HG03521 (cell line): ENCODE results near the gene ACIN1.
A peak's percentile ranks its signal among the peaks of the same experiment; 100 is the strongest.

Experiments used
- ATAC-seq: cut with Tn5 transposase; IDR thresholded peaks from one replicate; pipeline ENCODE4 v1.9.1; 2021; ENCODE audit warnings: mild to moderate bottlenecking, moderate library complexity; ENCODE audit not compliant: unreplicated experiment

ACIN1 gene

DNA sequence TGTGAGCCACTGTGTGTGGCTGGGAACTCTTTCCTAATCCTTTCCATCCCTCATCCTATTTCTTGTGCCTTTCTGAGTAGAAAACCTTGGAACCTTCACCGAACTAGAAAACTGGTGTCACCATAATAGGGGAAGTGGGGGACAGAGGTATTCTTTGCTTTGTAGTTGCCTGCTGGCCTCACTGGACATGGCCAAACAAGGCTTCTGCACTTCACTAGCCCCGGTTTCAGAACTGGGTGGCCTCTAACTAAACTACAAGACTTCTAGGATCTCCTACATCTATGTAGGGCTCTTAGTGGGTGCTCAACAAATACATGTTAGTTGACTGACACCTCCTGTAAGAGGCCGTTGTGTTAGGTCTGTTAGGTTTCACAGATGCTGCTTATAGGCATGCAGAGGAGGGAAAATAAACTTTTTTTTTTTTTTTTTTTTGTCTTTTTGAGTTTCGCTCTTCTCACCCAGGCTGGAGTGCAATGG lies 10.4 kb upstream of the ACIN1 start:
- ATAC-seq: no peak

DNA sequence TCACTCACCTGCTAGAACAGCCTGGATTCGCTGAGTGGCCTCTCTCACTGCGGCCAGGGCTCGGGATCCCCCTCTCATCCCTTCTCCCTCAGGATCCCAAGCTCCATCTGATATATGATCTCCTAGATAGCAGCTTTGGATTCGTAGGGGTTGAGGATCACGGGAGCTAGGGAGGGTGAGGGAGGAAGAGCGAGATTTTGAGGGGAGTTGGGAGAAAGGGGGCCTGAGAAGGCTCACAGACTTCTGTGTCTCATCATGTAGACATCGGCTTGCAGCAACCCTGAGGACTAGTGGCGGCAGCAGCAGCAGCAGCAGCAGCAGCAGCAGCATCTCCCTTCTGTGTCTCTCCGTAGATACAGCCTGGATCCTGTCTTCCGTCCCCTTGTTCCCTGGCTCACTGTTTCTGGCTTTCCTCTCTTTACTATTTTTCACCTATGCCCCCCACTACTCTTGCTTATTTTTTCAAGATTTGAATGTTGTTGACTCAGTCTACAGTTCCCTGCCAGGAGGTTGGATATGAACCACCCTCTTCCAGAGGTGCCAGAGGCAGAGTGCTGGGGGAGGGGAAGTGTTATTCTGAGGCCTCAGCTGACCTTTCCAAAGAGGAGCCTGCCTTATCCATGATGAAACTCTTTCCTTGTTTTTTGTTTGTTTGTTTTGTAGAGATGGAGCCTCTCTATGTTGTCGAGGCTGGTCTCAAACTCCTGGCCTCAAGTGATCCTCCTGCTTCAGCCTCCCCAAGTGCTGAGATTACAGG lies 9.8 kb upstream of the ACIN1 start, which contains the start of gene CIROP:
Gene CIROP (minus strand): TSS at position 399 of the 757 bp plus-strand sequence. CDS start 69 bp downstream, at position 330.
- ATAC-seq: no peak

DNA sequence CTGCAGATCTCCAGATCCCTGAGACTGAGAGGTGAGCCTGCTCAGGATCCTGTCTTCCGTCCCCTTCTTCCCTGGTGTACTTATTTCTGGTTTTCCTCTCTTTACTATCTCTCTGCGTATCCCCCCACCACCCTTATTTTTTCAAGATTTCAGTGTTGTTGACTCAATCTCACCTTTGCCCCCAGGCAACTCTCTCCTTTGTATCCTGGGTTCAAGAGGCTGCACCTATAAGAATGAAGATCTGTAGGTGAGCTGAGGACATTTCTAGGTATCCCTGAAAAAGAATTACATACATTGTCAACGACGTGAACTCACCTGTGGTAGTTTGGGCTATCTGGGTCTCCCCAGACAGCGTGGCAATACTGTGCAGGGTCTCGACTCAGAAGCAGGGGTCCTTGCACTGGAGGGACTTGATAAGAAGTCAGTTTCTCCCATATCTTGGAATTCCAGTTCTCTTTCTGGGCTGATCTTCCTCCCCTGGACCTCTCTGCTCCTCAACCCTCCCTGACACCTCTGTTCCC lies 9.2 kb upstream of the ACIN1 start:
- no peak for ATAC-seq

DNA sequence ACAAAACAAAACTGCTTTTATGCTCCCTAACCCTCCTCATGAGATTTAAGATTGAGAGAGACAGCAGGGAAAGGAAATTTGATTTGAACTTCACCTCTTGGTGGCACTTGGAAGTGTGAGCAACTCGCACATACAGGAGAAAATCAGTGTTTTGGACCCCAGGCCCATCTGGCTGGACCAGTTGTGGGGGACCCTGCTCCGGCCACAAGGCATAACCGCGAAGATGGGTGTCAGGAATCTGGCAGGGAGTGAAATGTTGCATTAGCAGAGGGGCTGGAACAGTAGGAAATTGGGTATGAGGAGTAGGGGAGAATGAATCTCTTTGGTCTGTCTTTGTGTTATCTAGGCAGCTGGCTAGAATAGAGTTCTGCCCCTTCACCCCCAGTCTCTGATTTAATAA lies 8.6 kb upstream of the ACIN1 start:
- ATAC-seq: no peak

DNA sequence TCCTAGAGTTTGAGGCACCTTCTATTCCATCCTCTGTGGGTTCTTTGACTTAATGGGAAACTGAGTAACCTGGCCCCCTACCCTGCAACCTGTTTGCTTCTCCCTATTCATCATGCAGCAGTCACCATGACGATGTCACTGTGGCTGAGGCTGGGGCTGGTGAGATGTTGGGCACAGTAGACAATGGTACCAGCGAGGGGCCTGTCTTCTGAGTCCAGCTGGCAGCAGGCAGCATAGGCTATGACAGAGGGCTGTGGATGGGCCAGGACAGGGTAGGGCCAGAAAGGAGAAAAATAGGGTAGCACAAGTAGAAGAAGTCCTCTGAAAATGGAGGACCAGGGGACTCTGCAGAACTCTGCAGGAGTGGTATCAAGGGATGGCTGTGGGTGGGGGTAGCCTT lies 7.9 kb upstream of the ACIN1 start:
- ATAC-seq: no peak

DNA sequence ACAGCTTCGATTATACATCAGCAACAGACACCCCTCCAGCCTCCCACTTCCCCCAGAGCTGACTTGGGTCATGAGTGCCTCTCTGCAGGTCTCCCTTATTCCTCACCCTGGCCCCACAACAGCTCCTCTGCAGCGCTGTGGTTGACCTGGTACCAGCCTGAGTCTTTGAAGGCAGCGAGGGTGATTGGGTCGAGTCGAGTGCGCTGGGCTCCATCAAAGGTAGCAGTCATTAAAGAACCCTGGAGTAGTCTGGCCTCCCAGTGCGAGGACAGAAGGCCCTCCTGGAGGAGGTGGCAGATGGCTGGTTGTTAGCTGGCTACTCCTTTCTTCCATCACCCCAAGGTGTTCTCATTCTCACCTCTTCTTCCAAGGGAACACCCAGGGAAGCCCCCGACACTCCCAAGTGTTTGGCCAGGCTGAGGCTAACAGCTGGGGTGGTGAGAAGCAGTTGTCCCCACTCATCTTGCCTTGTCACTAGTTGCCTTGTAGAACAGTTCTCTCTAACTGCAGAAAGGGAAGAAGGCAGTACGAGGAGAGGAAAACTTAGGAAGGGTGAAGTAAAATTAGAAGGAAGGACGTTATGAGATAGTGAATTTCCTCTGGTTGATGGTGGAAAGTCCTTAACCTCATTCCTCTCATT lies 7.2 kb upstream of the ACIN1 start:
- ATAC-seq: no peak

DNA sequence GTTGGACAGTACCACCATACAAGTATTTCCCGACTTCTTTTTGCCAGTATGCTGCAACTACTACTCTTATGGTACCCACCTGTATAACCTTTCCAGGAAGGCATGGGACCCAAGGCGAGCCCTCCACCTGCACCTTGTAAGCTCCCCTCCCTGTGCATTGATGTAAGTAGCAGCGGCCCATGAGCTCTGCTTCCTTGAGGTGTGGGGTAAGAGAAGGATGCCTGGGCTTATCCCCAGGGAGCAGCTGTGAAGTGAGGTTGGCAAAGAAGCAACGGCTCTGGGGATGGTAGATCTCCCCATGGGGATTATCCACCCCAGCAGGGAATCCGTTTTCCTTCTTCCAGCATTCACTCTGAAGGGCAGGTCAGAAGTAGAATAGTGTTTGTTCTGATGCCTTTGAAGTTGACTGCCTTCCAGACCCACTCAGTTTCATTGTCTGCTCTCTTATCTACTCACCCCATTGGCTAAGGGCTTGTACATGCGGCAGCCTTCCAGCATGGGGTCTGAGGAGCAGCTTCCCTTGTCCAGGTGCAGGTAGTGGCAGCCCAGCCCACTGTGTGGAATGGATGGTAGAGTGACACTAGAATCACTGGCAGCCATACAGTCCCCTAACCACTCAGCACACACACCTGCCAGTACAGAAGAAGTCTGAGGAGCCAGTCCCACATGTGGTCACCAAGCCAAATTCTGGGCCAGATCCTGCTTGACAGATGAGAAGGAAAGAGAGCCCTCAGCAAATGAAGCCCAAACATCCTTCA lies 6.5 kb upstream of the ACIN1 start:
- ATAC-seq: no peak

DNA sequence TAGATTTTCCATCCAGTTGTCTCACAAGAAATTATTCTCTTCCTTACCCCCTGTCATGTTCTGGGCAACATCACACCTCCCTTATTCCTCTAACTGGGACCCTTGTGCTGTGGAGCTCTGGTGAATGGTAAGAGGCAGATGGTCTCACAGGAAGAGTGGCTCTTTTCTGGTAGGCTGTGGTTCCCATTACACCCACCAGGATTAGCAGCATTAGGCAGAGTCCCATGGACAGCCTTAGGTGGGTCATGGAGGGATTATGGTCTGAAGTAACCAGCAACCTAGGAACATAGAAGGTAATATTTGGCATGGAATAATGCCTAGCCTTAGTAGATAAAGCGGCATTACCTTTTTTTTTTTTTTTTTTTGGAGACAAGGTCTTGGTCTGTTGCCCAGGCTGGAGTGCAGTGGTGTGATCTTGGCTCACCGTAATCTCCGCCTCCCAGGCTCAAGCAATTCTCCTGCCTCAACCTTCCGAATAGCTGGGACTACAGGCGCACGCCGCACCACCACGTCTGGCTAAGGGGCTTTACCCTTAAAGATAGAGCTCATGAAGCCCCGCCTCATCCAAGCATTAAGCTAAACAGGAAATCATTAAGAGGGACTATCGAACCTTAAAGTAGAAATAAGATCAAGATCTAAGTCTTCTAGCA lies 4.4 kb upstream of the ACIN1 start:
- ATAC-seq: no peak

DNA sequence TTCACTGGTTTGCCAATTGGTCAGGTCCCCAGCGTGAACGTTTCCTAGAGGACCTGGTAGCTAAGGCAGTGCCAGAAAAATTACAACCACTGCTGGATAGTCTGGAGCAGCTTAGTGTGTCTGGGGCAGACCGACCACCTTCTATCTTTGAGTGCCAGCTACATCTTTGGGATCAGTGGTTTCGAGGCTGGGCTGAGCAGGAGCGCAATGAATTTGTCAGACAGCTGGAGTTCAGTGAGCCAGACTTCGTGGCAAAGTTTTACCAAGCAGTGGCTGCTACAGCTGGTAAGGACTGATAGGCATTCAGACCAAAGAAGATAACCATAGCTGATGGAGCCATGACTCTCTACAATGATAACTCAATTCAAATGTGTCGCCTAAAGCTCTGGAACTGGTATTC lies 2.9 kb upstream of the ACIN1 start:
- ATAC-seq: no peak

DNA sequence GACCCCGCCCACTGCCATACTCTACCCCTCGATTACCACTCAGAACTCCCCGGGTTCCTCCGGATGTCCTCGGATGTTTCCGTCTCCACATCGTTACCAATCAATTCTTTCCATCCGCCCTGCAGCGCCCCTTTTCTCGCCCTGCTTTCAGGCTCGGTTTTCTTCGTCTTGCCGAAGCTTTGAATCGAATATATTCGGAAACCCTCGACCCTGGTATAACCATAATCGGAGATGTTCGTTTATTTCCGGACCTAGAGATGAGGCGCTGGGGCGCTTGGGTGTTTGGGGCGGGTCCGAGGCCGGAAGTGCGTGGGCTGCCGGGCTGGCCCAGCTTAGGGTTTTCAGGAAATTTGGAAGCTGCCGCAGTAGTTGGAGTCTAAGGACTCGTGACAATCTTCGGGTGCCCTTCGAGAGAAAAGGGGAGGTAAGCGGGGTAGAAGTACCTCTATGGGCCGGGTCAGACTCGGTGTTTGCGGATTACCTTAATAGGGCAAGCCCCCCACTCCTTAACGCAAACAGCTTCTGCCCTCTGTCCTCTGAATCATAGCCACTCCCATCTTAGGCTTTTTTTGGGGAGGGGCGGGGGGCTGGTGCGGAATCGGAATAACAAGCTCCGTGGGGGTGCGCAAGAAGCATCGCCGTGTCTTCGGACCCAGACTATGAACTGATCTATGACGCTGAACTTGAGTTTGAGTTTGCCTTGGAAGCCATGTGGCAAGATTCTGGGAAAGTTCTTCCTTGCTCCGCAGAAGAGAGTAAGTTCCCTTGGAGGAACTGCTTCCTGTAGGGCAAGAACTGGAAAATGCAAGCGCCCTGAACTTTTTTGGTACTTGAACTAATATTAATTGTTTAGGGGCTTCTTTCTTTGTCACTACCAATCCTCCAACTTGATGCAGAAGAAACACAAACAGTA lies 516 bp upstream of the ACIN1 start, which contains the start of gene C14orf119:
Gene C14orf119 (plus strand): TSS at position 310 of the 913 bp plus-strand sequence. CDS start 2,154 bp downstream, outside the sequence.
- peak; percentile 90 for ATAC-seq

DNA sequence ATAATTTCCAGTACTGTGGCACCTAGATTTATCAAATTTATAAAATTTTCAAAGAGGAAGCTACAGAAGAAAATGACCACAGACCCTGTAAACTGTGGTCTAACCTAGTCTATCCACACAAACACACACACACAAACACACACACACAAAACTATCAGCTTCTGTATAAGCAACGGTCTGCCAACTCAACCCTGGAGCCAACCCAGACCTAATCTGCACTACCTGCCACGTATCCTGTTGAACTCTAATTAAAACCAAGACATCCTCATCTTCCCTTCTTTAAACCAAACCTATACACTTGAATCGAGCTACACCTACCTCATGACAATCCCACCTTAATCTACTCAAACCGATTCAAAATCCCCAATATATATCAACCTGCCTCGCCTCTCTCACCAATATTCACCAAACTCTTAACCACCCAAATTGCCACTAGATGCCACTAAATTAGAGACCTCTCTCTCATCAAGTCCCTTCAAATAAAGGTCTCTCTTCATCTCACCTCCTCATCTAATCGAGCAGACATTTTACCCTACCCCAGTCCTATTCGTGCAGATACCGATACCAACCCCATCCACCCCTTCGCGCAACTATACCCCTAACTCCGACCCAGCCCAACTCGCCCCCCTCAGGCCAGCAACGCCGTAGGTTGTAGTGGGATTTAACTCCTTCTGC lies 808 bp downstream of the ACIN1 start:
- no peak for ATAC-seq

DNA sequence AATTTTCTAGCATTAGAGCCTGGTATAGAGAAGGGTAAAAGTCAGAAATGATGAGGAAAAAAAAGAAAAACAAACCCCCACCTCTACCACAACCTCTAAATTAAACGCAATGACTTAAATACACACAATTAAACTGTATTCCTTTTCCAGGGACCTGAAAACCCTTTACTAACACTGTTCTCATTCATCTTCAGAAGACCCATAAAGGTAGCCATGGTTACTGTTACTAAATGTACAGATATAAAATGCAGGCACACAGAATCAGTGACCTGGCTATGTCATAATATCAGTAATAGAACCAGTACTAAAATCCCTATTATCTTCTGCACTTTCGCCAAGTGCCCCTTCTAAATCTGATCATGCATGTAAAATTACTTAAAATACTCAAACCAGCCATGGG lies 1.4 kb downstream of the ACIN1 start:
- ATAC-seq: no peak

DNA sequence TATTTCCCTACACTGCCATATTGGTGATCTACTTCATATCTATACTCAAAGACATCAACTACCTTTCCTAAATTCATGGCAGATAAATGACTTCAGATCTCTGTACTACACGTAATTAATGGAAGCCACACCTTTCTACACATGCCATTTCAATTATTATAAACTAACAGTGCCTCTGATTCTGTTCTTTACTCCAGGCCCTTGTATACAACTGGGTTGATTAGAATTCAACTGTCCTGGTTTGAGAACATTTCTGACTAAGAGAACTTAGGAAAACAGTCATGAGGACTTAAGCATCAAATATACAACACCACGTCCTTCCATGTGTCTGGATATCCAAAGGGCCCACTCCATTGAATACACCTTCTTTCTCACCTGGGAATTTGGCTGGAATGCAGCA lies 1.8 kb downstream of the ACIN1 start:
- ATAC-seq: no peak

DNA sequence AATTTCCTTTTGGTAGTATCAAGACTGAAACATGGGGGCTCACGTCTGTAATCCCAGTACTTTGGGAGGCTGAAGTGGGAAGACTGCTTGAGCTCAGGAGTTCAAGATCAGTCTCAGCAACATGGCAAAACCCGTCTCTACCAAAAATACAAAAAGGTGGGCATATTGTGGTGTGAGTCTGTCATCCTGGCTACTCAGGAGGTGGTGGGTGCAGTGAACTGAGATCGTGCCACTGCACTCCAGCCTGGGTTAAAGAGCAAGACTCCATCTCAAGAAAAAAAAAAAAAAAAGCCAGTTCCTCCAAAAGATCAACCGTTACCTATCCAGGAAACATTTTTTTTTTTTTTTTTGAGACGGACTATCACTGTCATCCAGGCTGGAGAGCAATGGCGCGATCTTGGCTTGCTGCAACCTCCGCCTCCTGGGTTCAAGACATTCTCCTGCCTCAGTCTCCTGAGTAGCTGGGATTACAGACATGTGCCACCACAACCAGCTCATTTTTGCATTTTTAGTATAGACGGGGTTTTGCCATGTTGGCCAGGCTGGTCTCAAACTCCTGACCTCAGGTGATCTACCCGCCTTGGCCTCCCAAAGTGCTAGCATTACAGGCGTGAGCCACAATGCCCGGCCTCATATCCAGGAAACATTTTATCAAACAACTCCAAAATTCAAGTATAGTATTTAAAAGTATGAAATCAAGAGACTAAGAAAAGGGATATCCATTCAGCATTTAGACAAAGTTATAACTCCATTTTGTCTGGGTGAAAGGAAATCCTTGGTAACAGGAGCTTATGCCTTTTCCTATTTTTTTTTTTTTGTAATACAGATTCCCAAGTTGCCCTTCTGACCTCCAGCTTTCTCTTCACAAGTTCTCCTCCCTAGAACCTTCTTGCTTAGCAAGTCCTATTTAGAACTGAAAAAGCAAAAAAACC lies 3.4 kb downstream of the ACIN1 start:
- ATAC-seq: no peak

DNA sequence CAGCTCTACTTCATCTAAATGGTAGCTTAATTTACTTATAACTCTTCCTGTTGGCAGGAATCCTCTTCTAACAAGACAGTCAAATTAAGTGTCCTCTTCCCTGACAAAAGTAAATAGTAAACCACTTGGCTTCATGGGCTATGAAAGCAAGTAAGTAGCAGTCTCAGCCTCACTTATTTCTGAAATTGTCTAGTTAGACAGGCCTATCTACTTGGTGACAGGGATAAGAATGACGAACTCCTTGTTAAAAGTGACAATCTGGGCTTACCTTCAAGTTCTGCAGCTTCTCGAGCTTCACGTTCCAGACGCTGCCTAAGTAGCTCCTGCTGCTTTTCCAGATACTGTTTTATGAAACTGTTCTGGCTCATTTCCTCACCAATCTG lies 4.7 kb downstream of the ACIN1 start:
- ATAC-seq: no peak

DNA sequence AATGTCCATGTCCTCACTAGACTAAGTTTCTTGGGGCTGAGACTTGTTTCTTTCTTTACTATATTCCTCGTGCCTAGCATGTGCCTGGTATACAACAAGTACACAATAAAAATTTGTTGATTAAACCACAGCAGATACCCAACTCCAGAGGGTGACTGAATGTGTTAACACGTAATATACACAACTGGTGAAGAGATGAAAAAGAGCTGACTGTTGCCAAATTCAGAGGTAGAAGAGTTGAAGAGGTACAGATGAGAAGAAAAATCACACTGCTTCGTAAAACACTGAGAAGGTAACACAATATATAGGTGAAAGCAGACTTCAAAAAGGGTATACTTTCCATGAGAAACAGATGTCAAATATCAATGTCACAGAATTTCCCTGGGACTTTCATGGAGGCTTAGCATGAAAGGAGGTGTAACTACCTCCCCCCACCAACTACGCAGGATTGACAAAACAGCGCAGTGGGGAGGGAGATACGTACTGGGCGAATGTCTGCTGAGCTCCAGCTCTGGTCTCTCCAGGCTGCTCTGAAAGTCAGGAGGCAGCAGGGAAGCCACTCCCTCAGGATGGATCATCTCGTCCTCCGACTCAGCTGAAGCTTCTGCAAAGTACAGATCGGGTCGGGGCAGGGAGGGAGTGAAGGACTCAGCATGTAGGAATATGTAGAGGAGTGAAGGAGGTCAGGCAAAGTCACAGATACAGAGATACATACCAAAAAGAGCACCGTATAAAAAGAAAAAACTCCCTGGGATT lies 5.3 kb downstream of the ACIN1 start:
- no peak for ATAC-seq

DNA sequence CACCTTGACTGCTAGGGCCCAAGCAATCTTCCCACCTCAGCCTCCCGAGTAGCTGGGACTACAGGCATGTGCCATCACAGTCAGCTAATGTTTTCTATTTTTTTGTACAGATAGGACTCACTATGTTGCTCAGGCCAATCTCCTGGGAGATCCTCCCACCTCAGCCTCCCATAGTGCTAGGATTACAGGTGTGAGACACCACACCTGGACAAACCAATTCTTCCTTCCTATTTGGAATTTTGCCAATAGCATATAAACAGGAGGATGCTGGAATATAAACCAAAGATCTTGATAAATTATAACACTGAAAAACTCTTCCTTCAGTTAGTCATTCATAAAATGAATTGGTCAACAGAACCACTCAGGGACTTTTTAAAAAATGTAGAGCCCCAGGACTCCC lies 8.4 kb downstream of the ACIN1 start:
- ATAC-seq: no peak
